T-helper 2 cell (primary cell): ENCODE data around the gene SMARCE1.
A peak's percentile ranks its signal among the peaks of the same experiment; 100 is the strongest.

ENCODE experiments used
- DNase-seq, 5 experiments: peaks; one replicate each; pipeline versions ENCODE4 v3.0.0 to v3.0.0-alpha.2; 2012 to 2022

Gene SMARCE1

GRCh38 chr17:40577611-40578065, 70.0 kb downstream of the SMARCE1 start:
- peak in 1 of 5 experiments; percentile 62 for DNase-seq

DNA sequence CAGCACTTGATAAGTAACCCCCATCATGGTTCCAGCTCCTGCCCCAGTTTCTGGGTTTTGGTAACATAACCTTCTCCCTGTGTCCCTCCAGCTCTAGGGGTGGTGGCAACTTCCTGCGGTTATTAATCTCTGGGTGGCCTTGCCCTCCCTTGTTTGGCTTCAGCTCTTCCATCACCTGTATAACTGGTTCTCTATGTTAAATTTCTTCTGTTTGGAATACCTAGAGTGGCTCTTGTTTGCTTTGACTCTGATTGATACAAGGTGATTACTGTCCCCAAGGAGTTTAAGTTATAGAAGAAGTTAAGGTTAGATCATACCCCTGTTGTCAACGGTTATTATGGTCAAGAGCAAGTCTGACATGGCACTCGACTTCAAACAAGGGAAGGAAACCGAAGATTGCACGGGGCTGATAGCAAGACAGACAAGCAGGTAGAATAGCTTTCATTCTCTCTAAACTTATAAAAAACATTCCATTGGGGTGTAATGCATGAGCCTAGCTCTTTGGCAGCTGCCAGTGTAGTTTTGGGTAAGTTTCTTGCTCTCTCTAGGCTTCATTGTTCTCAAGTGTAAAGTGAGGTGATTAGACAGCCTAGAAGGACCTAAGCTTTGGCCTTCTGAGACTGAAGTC, 71.4 kb downstream of the SMARCE1 start:
- DNase-seq, result peak in 1 of 5 experiments; percentile 59
